Measurements from ENCODE around the gene WNT9A.

The WNT9A gene

DNA sequence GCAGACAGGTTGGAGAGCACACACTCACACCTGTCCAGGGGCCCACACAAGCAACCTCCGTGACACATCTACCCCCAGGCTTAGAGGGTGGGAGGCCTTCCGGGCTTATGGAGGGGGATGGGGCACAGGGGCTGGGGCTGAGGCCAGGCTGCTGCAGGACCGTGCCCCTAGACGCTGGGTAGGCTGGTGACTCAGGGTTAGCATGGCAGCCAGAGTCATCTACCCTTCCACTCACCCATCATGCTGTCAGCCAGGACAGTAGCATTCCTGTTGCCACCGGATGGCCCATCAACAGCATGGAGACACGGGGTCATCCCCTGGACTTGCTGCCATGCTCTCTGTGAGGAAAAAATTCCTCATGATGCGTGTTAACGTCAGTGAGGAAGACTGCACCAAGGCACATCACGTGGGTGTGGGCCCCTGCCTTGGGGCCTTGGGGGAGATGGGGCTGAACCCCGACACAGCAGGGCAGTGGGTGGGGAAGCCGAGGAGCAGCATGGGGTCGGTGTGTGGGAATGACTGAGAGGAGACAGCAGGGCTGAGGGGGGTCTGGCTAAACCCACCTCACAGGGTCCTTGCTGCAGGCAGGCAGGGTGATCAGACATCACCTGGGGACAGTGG, 52.8 kb downstream of the WNT9A start:
- no peak for TF ChIP-seq CTCF (IDR thresholded peaks at IDR 0.05; ENCODE audit: low read depth, low read length)
- H3K4me3 ChIP-seq (ENCODE audit: low read depth, low read length), result no peak overlapping the region

- no peak for TF ChIP-seq CTCF (IDR thresholded peaks at IDR 0.05; ENCODE audit: low read depth, low read length)
- H3K4me3 ChIP-seq (ENCODE audit: low read depth, low read length), result no peak overlapping the region
Measured at GRCh38 chr1:227893949-227894721, 53.6 kb downstream of the WNT9A start.

- no peak overlapping the region for H3K4me3 ChIP-seq (ENCODE audit: low read depth, low read length)
- no peak for TF ChIP-seq CTCF (IDR thresholded peaks at IDR 0.05; ENCODE audit: low read depth, low read length)
Measured at GRCh38 chr1:227893300-227893948, 54.3 kb downstream of the WNT9A start.

DNA sequence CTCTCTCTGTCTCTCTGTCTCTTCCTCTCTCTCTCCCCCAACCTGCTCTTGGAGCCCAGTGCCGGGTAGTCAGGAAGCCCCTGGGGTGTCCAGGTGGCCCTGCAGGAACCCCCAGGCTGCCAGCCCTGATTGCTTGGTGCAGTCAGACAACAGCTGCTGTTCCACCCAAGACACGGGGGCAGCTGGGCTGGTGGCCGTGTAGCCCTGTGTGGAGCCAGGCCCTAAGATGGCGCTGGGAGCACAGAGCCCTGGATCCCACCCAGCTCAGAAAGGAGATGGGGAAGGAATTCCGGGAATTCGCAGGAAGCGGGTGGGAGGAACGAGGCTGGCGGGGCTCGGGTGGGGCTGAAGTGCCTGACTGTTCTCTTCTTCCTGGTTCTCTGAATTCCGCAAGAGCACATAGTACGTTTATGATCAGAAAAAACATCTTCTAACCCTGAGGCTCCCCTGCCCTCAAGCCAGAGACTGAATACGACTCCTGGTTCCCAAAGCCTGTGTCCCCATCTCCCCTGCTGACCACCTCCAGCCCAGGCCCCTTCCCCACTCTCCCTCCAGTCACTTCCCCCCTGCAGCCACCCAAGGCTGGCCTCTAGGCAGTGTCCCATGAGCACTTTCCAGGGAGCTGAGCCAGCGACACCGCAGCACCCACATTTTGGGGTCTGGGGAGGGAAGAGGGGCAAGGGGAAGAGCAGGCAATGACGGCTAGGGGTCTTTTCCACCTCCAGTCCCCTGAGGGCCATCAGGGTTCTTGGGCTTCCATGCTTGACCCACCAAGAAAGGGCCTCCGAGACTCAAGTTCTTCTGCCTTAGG, 55.0 kb downstream of the WNT9A start:
- H3K4me3 ChIP-seq (ENCODE audit: low read depth, low read length), result no peak overlapping the region
- TF ChIP-seq CTCF (IDR thresholded peaks at IDR 0.05; ENCODE audit: low read depth, low read length), result no peak

DNA sequence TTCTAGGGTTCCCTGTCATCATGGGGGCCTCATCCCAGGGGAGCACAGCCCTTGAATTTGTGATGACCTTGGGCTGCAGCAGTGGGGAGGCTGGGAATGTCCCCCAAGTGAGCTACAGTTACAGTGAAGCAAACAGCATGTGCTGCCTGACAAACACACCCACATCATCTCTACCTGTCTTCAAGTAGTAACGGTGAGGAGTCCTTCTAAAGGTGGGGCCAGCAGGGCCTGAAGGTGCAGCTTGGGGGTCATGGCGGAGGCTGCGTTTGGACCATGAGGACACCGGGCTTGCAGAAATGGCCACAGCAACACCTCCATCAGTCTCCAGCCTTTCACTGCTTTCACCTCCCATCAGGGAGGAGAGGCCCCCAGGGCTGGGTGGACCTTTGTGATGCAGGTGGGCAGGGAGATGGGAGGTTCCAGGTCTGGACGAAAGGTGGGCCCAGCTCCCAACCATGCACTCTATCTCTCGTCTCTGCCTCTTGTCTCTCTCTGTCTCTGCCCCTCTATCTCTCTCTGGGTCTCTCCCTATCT, 55.7 kb downstream of the WNT9A start:
- no peak overlapping the region for H3K4me3 ChIP-seq (ENCODE audit: low read depth, low read length)
- no peak for TF ChIP-seq CTCF (IDR thresholded peaks at IDR 0.05; ENCODE audit: low read depth, low read length)

- no peak overlapping the region for H3K4me3 ChIP-seq (ENCODE audit: low read depth, low read length)
- no peak for TF ChIP-seq CTCF (IDR thresholded peaks at IDR 0.05; ENCODE audit: low read depth, low read length)
Measured at GRCh38 chr1:227891223-227891954, 56.3 kb downstream of the WNT9A start.

Data from WI38 (cell line).